ENCODE measurements around the gene NAA60. TPM values are rescaled to one million over a fixed set of nuclear protein-coding genes. Genes with fewer than 3 reads are reported as not detected.

The NAA60 gene
- total and polyA plus RNA-seq, 4 donors: 11.3 to 41.3 (median 25.6) TPM

DNA sequence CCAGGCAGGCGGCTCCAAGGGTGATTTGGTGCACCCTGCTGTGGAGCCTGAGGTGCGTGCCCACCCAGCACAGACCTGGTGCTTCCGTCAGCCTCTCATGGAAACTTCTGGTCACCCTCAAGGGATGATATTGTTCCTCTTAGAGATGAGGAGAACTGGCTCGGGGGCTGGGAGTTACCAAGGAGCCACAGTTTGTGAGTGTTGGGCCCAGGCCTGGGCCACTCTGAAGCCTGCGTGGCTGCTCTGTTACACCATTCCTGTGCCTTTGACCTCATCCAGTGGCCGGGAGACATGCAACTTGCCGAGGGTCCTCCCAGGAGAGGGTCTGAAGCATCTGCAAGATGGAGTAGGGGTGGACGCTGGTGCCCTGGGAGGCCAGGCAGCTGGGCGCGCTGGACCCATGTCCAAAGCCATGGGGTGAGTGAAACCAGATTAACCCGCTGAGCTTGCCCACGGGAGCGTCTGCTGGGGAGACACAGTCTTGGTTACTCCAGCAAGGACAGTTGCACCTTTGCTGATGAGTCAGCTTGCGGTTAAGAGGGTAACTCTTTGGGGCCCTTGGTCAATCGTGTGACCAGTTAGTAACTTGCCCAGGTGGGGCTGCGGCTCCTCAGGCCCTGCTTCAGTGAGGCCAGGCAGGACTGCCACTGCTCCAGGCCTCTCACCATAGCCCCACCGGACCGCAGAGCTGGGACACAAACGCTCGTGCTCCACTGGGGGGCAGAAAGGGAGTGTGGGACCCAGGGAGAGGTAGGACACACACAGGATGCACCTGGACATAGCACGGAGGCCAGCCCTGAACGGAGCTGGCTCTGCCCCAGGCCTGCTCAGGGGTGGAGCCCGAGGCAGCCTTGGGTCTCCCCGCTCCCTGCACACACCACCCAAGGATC is 44.3 kb downstream of the NAA60 start:
- no peak for DNase-seq (ENCODE audit: low spot score)
- WGBS: 92% methylated on average over 24 of the region's 24 CpGs

More for the DNA sequence above, 44.3 kb downstream of the NAA60 start:
- no peak for TF ChIP-seq FOXA1 (IDR thresholded peaks at IDR 0.05)
- TF ChIP-seq JUND (IDR thresholded peaks at IDR 0.05): no peak
- TF ChIP-seq, protein P1, sequence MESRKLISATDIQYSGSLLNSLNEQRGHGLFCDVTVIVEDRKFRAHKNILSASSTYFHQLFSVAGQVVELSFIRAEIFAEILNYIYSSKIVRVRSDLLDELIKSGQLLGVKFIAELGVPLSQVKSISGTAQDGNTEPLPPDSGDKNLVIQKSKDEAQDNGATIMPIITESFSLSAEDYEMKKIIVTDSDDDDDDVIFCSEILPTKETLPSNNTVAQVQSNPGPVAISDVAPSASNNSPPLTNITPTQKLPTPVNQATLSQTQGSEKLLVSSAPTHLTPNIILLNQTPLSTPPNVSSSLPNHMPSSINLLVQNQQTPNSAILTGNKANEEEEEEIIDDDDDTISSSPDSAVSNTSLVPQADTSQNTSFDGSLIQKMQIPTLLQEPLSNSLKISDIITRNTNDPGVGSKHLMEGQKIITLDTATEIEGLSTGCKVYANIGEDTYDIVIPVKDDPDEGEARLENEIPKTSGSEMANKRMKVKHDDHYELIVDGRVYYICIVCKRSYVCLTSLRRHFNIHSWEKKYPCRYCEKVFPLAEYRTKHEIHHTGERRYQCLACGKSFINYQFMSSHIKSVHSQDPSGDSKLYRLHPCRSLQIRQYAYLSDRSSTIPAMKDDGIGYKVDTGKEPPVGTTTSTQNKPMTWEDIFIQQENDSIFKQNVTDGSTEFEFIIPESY (IDR thresholded peaks at IDR 0.05): no peak
- no peak for TF ChIP-seq FOXA2 (IDR thresholded peaks at IDR 0.05)
- TF ChIP-seq, protein P2, sequence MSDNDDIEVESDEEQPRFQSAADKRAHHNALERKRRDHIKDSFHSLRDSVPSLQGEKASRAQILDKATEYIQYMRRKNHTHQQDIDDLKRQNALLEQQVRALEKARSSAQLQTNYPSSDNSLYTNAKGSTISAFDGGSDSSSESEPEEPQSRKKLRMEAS (IDR thresholded peaks at IDR 0.05): no peak
- no peak for TF ChIP-seq YY1 (IDR thresholded peaks at IDR 0.05)
- TF ChIP-seq, protein P3, sequence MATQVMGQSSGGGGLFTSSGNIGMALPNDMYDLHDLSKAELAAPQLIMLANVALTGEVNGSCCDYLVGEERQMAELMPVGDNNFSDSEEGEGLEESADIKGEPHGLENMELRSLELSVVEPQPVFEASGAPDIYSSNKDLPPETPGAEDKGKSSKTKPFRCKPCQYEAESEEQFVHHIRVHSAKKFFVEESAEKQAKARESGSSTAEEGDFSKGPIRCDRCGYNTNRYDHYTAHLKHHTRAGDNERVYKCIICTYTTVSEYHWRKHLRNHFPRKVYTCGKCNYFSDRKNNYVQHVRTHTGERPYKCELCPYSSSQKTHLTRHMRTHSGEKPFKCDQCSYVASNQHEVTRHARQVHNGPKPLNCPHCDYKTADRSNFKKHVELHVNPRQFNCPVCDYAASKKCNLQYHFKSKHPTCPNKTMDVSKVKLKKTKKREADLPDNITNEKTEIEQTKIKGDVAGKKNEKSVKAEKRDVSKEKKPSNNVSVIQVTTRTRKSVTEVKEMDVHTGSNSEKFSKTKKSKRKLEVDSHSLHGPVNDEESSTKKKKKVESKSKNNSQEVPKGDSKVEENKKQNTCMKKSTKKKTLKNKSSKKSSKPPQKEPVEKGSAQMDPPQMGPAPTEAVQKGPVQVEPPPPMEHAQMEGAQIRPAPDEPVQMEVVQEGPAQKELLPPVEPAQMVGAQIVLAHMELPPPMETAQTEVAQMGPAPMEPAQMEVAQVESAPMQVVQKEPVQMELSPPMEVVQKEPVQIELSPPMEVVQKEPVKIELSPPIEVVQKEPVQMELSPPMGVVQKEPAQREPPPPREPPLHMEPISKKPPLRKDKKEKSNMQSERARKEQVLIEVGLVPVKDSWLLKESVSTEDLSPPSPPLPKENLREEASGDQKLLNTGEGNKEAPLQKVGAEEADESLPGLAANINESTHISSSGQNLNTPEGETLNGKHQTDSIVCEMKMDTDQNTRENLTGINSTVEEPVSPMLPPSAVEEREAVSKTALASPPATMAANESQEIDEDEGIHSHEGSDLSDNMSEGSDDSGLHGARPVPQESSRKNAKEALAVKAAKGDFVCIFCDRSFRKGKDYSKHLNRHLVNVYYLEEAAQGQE (IDR thresholded peaks at IDR 0.05): no peak
- TF ChIP-seq RAD21 (IDR thresholded peaks at IDR 0.05): no peak
- TF ChIP-seq HNF4G (IDR thresholded peaks at IDR 0.05): no peak
- TF ChIP-seq HNF4A (conservative IDR thresholded peaks at IDR 0.05): no peak
- no peak for TF ChIP-seq SP1 (IDR thresholded peaks at IDR 0.05)
- TF ChIP-seq NR2F2 (IDR thresholded peaks at IDR 0.05): no peak
- no peak for TF ChIP-seq TAF1 (conservative IDR thresholded peaks at IDR 0.05)
- no peak for TF ChIP-seq GABPA (IDR thresholded peaks at IDR 0.05 in 1 of 2, conservative IDR thresholded peaks at IDR 0.05 in 1 of 2)
- no peak for TF ChIP-seq RXRA (IDR thresholded peaks at IDR 0.05)
- TF ChIP-seq, protein P4, sequence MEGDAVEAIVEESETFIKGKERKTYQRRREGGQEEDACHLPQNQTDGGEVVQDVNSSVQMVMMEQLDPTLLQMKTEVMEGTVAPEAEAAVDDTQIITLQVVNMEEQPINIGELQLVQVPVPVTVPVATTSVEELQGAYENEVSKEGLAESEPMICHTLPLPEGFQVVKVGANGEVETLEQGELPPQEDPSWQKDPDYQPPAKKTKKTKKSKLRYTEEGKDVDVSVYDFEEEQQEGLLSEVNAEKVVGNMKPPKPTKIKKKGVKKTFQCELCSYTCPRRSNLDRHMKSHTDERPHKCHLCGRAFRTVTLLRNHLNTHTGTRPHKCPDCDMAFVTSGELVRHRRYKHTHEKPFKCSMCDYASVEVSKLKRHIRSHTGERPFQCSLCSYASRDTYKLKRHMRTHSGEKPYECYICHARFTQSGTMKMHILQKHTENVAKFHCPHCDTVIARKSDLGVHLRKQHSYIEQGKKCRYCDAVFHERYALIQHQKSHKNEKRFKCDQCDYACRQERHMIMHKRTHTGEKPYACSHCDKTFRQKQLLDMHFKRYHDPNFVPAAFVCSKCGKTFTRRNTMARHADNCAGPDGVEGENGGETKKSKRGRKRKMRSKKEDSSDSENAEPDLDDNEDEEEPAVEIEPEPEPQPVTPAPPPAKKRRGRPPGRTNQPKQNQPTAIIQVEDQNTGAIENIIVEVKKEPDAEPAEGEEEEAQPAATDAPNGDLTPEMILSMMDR (IDR thresholded peaks at IDR 0.05; ENCODE audit: low read depth, low read length, missing input control): no peak
- no peak for TF ChIP-seq EGR1 (IDR thresholded peaks at IDR 0.05; ENCODE audit: low read depth in 2 of 2)
- TF ChIP-seq, protein P5, sequence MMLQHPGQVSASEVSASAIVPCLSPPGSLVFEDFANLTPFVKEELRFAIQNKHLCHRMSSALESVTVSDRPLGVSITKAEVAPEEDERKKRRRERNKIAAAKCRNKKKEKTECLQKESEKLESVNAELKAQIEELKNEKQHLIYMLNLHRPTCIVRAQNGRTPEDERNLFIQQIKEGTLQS (IDR thresholded peaks at IDR 0.05): no peak
- Histone ChIP-seq H3K9me3 (ENCODE audit: control insufficient read depth in 4 of 4, low read length in 3 of 4) (no peaks in the 10 kb centered on the region), H3K4me3 (ENCODE audit: low read depth in 1 of 3, low read length in 3 of 3) (no peak overlapping the region), H3K9ac (ENCODE audit: low read depth in 1 of 2, low read length in 2 of 2) (no peak overlapping the region), H3K27me3 (ENCODE audit: control insufficient read depth in 4 of 4, insufficient read depth in 4 of 4, low read length in 3 of 4) (no peaks in the 10 kb centered on the region), H3K27ac (ENCODE audit: low read depth in 1 of 2, low read length in 2 of 2) (no peak overlapping the region), H3K4me1 (ENCODE audit: control insufficient read depth in 4 of 4, insufficient read depth in 4 of 4, low read length in 3 of 4) (peaks cover 0 to 8% (median 4%) of the 10 kb centered on the region in 4 donors), H3K36me3 (ENCODE audit: control insufficient read depth in 4 of 4, insufficient read depth in 3 of 4, low read depth in 1 of 4, low read length in 3 of 4) (peaks cover 19 to 45% (median 23%) of the 10 kb centered on the region in 4 donors)

Data from liver (tissue), 9 donors.